ENCODE measurements around the gene LSM11. TPM values are rescaled to one million over a fixed set of nuclear protein-coding genes. Genes with fewer than 3 reads are reported as not detected.
A peak's percentile ranks its signal among the peaks of the same experiment; 100 is the strongest.

LSM11 gene
- total RNA-seq, 1 donor from 2014 or later, result 1.3 TPM

DNA sequence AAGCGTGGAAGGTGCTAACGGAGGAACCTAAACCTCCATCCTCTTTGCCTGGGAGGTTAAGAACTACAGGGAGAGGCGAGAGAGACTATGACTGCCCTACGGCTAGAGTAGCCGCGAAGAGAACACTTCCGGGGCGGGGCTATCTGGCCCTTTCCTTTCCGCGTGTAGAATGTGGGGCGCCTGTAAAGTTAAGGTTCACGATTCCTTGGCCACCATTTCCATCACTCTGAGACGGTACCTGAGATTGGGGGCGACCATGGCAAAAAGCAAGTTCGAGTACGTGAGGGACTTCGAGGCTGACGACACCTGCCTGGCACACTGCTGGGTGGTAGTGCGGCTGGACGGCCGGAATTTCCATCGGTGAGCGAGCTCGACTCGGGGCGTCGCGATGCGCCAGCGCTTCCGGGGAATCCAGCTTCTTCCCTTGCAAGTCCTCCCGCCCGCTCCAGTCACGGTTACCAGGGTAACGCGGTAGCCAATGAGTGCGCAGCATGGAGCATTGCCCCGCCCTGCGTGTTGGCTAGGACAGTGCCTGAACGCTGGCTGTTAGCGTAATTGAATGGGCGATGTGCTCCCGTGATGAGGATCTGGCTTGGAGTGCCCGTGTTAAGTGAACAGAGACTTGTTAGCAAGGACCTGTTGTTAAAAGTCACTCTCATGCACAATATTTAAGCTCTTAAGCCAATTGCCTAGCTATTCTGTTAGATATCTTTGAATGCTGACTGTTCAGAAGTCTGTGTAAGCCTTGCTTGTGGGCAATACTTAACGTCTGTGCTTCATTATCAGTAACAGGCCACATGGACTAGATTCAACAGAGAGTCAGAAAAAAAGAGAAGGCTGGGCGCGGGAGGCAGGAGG is 12.0 kb upstream of the LSM11 start, which contains the start of gene THG1L:
Gene THG1L, plus strand, starts transcription at position 149 of the 858 bp plus-strand sequence. Its CDS starts 21 bp downstream, at position 170.
- intact Hi-C loops (cut with DNase I), result loop anchor here (1.0 to 5.0 kb wide), 4 partner anchors 12 to 464 kb away; partner anchors contain the start of genes CYFIP2 and LSM11
- H3K27ac ChIP-seq, result peak within 1 kb of the TSS; percentile 87

DNA sequence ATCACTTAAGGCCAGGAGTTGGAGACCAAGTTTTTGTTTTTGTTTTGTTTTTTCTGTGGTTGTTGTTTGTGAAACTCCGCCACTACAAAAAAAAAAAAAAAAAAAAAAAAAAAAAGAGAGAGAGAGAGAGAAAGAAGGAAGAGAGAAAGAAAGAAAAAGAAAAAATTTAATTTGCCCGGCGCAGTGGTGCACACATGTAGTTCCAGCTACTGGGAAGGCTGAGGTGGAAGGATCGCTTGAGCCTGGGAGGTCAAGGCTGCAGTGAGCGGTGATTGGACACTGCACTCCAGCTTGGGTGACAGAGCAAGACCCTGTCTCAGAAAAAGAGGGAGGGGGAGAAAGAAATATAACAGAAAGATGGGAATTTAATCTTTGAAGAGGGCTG is 11.4 kb upstream of the LSM11 start:
- DNase-seq (ENCODE audit: low spot score in 2 of 2), result no peak

More for the DNA sequence above, 12.0 kb upstream of the LSM11 start, which contains the start of gene THG1L:
- no peaks in the 10 kb centered on the region for H3K4me1 ChIP-seq
- peak within 1 kb of the TSS; percentile 59 to 76 for H3K4me3 ChIP-seq
- peak; percentile 96 to 99 for DNase-seq (ENCODE audit: low spot score in 2 of 2)
- H3K27me3 ChIP-seq, result no peaks in the 10 kb centered on the region
- H3K9me3 ChIP-seq, result no peaks in the 10 kb centered on the region
- H3K36me3 ChIP-seq, result peaks cover 0 to 3% of the 10 kb centered on the region in 2 donors
- no peak for TF ChIP-seq CTCF (IDR thresholded peaks at IDR 0.05)

DNA sequence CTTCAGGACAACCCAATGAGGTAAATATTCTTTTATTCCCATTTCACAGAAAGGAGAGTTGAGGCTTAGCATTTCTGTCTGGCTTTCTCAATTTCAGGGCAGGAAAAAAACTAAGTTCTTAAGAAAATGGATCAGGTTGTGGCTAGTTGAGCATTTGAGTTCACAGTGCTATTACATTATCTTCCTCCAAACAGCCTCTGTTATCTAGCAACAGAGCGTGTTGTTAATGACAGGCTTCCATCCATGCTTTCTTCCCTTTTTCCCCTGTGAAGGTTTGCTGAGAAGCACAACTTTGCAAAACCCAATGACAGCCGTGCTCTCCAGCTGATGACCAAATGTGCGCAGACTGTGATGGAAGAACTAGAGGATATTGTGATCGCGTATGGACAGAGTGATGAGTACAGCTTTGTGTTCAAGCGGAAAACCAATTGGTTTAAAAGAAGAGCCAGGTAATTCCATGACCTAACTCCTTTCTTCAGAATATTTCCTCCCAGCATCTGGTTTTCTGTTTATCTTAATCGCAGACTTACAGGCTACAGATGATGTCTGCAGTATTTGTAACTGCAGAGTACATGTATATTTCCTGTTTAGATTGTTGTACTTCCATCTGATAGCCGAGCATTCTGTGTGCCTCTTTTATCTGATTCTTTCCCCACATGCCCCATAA is 10.8 kb upstream of the LSM11 start:
- no peaks in the 10 kb centered on the region for H3K27me3 ChIP-seq
- H3K4me1 ChIP-seq, result no peaks in the 10 kb centered on the region
- TF ChIP-seq CTCF (IDR thresholded peaks at IDR 0.05), result no peak
- intact Hi-C loops (cut with DNase I), result loop anchor here (5.0 kb wide), 2 partner anchors 220 to 465 kb away; partner anchors contain the start of gene CYFIP2
- DNase-seq (ENCODE audit: low spot score in 2 of 2), result no peak
- no peak overlapping the region for H3K4me3 ChIP-seq
- no peak overlapping the region for H3K27ac ChIP-seq
- H3K9me3 ChIP-seq, result no peaks in the 10 kb centered on the region
- peaks cover 0 to 3% of the 10 kb centered on the region in 2 donors for H3K36me3 ChIP-seq

More for the DNA sequence above, 11.4 kb upstream of the LSM11 start:
- Histone ChIP-seq H3K27me3 (no peaks in the 10 kb centered on the region), H3K4me3 (peak overlapping the region in 1 of 2 donors; percentile 76), H3K4me1 (no peaks in the 10 kb centered on the region), H3K27ac (no peak overlapping the region), H3K36me3 (peaks cover 0 to 3% of the 10 kb centered on the region in 2 donors), H3K9me3 (no peaks in the 10 kb centered on the region)
- intact Hi-C loops (cut with DNase I), result loop anchor here (5.0 kb wide), 2 partner anchors 220 to 465 kb away; partner anchors contain the start of gene CYFIP2
- TF ChIP-seq CTCF (IDR thresholded peaks at IDR 0.05), result no peak

GRCh38 chr5:157734436-157734835 is 9.1 kb upstream of the LSM11 start:
- Histone ChIP-seq H3K4me3 (no peak overlapping the region), H3K36me3 (peaks cover 0 to 3% of the 10 kb centered on the region in 2 donors), H3K27ac (no peak overlapping the region), H3K9me3 (no peaks in the 10 kb centered on the region), H3K4me1 (no peaks in the 10 kb centered on the region), H3K27me3 (no peaks in the 10 kb centered on the region)
- intact Hi-C loops (cut with DNase I), result loop anchor here (5.0 kb wide), 2 partner anchors 222 to 467 kb away; partner anchors contain the start of gene CYFIP2
- TF ChIP-seq CTCF (IDR thresholded peaks at IDR 0.05), result no peak
- DNase-seq (ENCODE audit: low spot score in 2 of 2), result no peak

GRCh38 chr5:157735991-157736390 is 7.5 kb upstream of the LSM11 start:
- no peaks in the 10 kb centered on the region for H3K4me1 ChIP-seq
- H3K27me3 ChIP-seq, result no peaks in the 10 kb centered on the region
- intact Hi-C loops (cut with DNase I), result no loop called here
- no peak for DNase-seq (ENCODE audit: low spot score in 2 of 2)
- H3K27ac ChIP-seq, result no peak overlapping the region
- no peak for TF ChIP-seq CTCF (IDR thresholded peaks at IDR 0.05)
- no peak overlapping the region for H3K4me3 ChIP-seq
- H3K9me3 ChIP-seq, result no peaks in the 10 kb centered on the region
- peaks cover 0 to 3% of the 10 kb centered on the region in 2 donors for H3K36me3 ChIP-seq
